OCI-LY7 (cell line): ENCODE measurements around the gene TSPAN1.
A peak's percentile ranks its signal among the peaks of the same experiment; 100 is the strongest.

Experiments
- CTCF ChIP-seq: fragments of 200-600 bp; sonication (generic); conservative IDR thresholded peaks from 2 replicates; pipeline ENCODE4 v1.5.1; 2014; ENCODE audit warnings: mild to moderate bottlenecking, antibody characterized with exemption, low read length, moderate library complexity, mixed read lengths
- EZH2phosphoT487 ChIP-seq: fragments of 200-600 bp; sonication (generic); IDR thresholded peaks from 2 replicates; pipeline ENCODE4 v1.6.1; 2018; ENCODE audit warnings: low read depth, borderline replicate concordance, mild to moderate bottlenecking, mixed run types, antibody characterized with exemption, low read length, moderate library complexity, mixed read lengths

GRCh38 chr1:46199233-46199749 lies 24.4 kb downstream of the TSPAN1 start:
- TF ChIP-seq CTCF = peak; percentile 44
- no peak for TF ChIP-seq EZH2phosphoT487
